Stimulated activated CD4-positive, alpha-beta T cell treated with anti-CD3 and anti-CD28 coated beads, Interleukin-15, amount 100 ng/mL, for 1 hour (primary cell): Measurements from ENCODE around the gene EPGN.
"Not testable (repeated sequence)": the region's sequence is repeated elsewhere in the genome, so short reads cannot be mapped to it uniquely, and the experiment has no call there.

Experiments
- DNase-seq, 2 donors: peaks; one replicate each; pipeline ENCODE4 v3.0.0-alpha.2; 2020; ENCODE audit warnings: low read depth in 1 of 2, low spot score in 1 of 2

The EPGN gene

GRCh38 chr4:74338792-74339333 is 30.6 kb downstream of the EPGN start:
- no peak for DNase-seq

GRCh38 chr4:74339501-74339900 is 31.2 kb downstream of the EPGN start:
- DNase-seq, result no peak

GRCh38 chr4:74340421-74340820 is 32.2 kb downstream of the EPGN start:
- not testable (repeated sequence) for DNase-seq

GRCh38 chr4:74344031-74344430 is 35.8 kb downstream of the EPGN start:
- no peak for DNase-seq

GRCh38 chr4:74353858-74354257 is 45.6 kb downstream of the EPGN start:
- DNase-seq, result no peak

GRCh38 chr4:74357965-74358364 is 49.7 kb downstream of the EPGN start:
- no peak for DNase-seq

- DNase-seq, result no peak
These were observed 53.4 kb downstream of the EPGN start for GRCh38 chr4:74361671-74362070.

GRCh38 chr4:74362347-74362746 is 54.1 kb downstream of the EPGN start:
- no peak for DNase-seq

- no peak for DNase-seq
These were observed 56.0 kb downstream of the EPGN start for GRCh38 chr4:74364256-74364651.

GRCh38 chr4:74364652-74365491 is 56.6 kb downstream of the EPGN start, which contains the start of gene EREG:
TSS of gene EREG (plus strand) at chr4:74365145. CDS start at chr4:74365309, 164 bp downstream.
- no peak for DNase-seq

- no peak for DNase-seq
These were observed 57.5 kb downstream of the EPGN start for GRCh38 chr4:74365761-74366160.
